ENCODE measurements around the gene MYO18A.
A peak's percentile ranks its signal among the peaks of the same experiment; 100 is the strongest.

Gene MYO18A

GRCh38 chr17:29120433-29120832 is 59.8 kb downstream of the MYO18A start:
- DNase-seq = no peak

GRCh38 chr17:29119265-29119664 is 60.9 kb downstream of the MYO18A start:
- no peak for DNase-seq

GRCh38 chr17:29116804-29117753 is 63.1 kb downstream of the MYO18A start:
- DNase-seq = peak; percentile 38

GRCh38 chr17:29115961-29116803 is 64.0 kb downstream of the MYO18A start:
- DNase-seq = peak; percentile 48

GRCh38 chr17:29115435-29115834 is 64.8 kb downstream of the MYO18A start:
- DNase-seq = no peak

- DNase-seq = no peak
Measured at GRCh38 chr17:29114141-29114540, 66.1 kb downstream of the MYO18A start.

GRCh38 chr17:29113334-29113733 is 66.9 kb downstream of the MYO18A start:
- no peak for DNase-seq

- no peak for DNase-seq
Measured at GRCh38 chr17:29112771-29113295, 67.4 kb downstream of the MYO18A start.

- peak; percentile 57 for DNase-seq
Measured at GRCh38 chr17:29111816-29112499, 68.2 kb downstream of the MYO18A start.

GRCh38 chr17:29110372-29110757 is 69.8 kb downstream of the MYO18A start:
- DNase-seq = no peak

- no peak for DNase-seq
Measured at GRCh38 chr17:29109477-29110371, 70.5 kb downstream of the MYO18A start.

GRCh38 chr17:29108823-29109476 is 71.2 kb downstream of the MYO18A start:
- no peak for DNase-seq

GRCh38 chr17:29107933-29108822 is 72.0 kb downstream of the MYO18A start:
- no peak for DNase-seq

- no peak for DNase-seq
Measured at GRCh38 chr17:29107084-29107483, 73.1 kb downstream of the MYO18A start.

GRCh38 chr17:29103341-29103740 is 76.9 kb downstream of the MYO18A start:
- DNase-seq = no peak

GRCh38 chr17:29102741-29103181 is 77.4 kb downstream of the MYO18A start:
- DNase-seq = no peak

GRCh38 chr17:29102046-29102445 is 78.2 kb downstream of the MYO18A start:
- DNase-seq = no peak

- no peak for DNase-seq
Measured at GRCh38 chr17:29100296-29100695, 79.9 kb downstream of the MYO18A start.

GRCh38 chr17:29099527-29099926 is 80.7 kb downstream of the MYO18A start:
- DNase-seq = no peak

- peak; percentile 27 for DNase-seq
Measured at GRCh38 chr17:29096094-29096493, 84.1 kb downstream of the MYO18A start.

Data from NCI-H526 treated with DMSO at 0.1 percent for 48 hours (cell line).